ENCODE data around the gene TRHDE.

The TRHDE gene

DNA sequence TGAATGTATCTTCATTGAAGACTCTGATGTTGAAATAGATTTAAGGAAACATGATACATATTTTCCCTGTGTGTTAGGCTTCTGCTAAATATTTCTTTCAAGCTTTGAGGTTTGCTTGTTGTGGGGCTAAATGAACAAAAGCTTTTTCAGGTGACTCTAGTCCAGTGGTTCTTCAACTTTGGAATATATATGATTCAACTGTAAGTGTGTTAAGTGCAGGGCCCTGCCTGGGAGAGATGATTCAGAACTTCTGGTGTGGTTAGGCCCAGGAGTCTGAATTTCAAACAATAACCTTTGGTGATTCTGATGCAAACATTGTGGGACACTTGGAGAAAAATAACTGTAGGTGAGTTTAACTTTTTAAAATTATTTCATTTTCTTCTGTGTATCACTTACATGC, 93.0 kb downstream of the TRHDE start:
- Histone ChIP-seq H4K91ac (ENCODE audit: low read depth, low read length) (no peak overlapping the region), H3K36me3 (ENCODE audit: control insufficient read depth in 1 of 2, insufficient read depth in 2 of 2, low read length in 2 of 2) (no peaks in the 10 kb centered on the region), H2BK120ac (ENCODE audit: insufficient read depth, low read length, poor library complexity) (no peak overlapping the region), H3K9me3 (ENCODE audit: insufficient read depth, low read depth, low read length) (no peaks in the 10 kb centered on the region), H4K12ac (ENCODE audit: low read depth, low read length) (no peak overlapping the region), H2AK5ac (ENCODE audit: low read length) (no peak overlapping the region), H2BK5ac (ENCODE audit: low read depth, low read length, poor library complexity) (no peak overlapping the region), H3K9ac (ENCODE audit: low read length) (no peak overlapping the region), H3K14ac (ENCODE audit: low read length) (no peak overlapping the region), H3K23ac (ENCODE audit: low read length) (no peak overlapping the region), H3K4me3 (ENCODE audit: low read depth, low read length) (no peak overlapping the region), H3K4ac (ENCODE audit: low read depth, low read length) (no peak overlapping the region), H3K27ac (ENCODE audit: low read depth, low read length) (no peak overlapping the region), H2AFZ (ENCODE audit: insufficient read depth, low read length, poor library complexity) (no peak overlapping the region), H3K18ac (ENCODE audit: low read length) (no peak overlapping the region), H3K79me2 (ENCODE audit: control insufficient read depth, insufficient read depth, low read length, poor library complexity) (no peaks in the 10 kb centered on the region), H4K8ac (ENCODE audit: low read depth, low read length) (no peak overlapping the region), H3K4me2 (ENCODE audit: low read length) (no peak overlapping the region), H3K27me3 (ENCODE audit: insufficient read depth, low read length) (no peaks in the 10 kb centered on the region), H2BK12ac (ENCODE audit: low read length) (no peak overlapping the region), H3K79me1 (ENCODE audit: low read length) (no peaks in the 10 kb centered on the region), H3K4me1 (ENCODE audit: control insufficient read depth in 1 of 2, insufficient read depth in 2 of 2, low read length in 2 of 2) (no peaks in the 10 kb centered on the region)
- no peak for DNase-seq

DNA sequence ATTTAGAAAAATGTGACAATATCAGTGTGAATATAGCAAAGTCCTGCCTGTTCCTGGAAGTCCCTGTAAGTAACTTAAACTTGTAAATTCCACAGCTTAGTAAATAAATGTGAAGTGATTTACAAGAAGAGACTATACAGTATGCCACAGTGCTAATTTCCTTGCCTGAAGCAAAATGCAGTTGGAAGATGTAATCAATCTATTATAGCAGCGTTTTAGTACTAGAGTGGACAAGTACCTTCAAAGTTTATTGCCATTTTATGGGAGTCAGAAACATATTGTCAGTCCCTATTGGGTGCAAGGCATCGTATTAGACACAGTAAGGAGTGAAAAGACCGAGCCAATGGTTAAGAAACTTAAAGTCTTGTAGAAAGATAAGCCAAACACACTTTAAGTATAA, 94.1 kb downstream of the TRHDE start:
- H4K12ac ChIP-seq (ENCODE audit: low read depth, low read length), result no peak overlapping the region
- no peak overlapping the region for H3K4ac ChIP-seq (ENCODE audit: low read depth, low read length)
- H2BK12ac ChIP-seq (ENCODE audit: low read length), result no peak overlapping the region
- H2AFZ ChIP-seq (ENCODE audit: insufficient read depth, low read length, poor library complexity), result no peak overlapping the region
- DNase-seq, result no peak
- no peak overlapping the region for H3K23ac ChIP-seq (ENCODE audit: low read length)
- H3K27ac ChIP-seq (ENCODE audit: low read depth, low read length), result no peak overlapping the region
- H3K27me3 ChIP-seq (ENCODE audit: insufficient read depth, low read length), result no peaks in the 10 kb centered on the region
- H2BK120ac ChIP-seq (ENCODE audit: insufficient read depth, low read length, poor library complexity), result no peak overlapping the region
- no peaks in the 10 kb centered on the region for H3K36me3 ChIP-seq (ENCODE audit: control insufficient read depth in 1 of 2, insufficient read depth in 2 of 2, low read length in 2 of 2)
- H3K9ac ChIP-seq (ENCODE audit: low read length), result no peak overlapping the region
- no peaks in the 10 kb centered on the region for H3K4me1 ChIP-seq (ENCODE audit: control insufficient read depth in 1 of 2, insufficient read depth in 2 of 2, low read length in 2 of 2)
- H3K4me3 ChIP-seq (ENCODE audit: low read depth, low read length), result no peak overlapping the region
- no peak overlapping the region for H3K4me2 ChIP-seq (ENCODE audit: low read length)
- H2BK5ac ChIP-seq (ENCODE audit: low read depth, low read length, poor library complexity), result no peak overlapping the region
- H2AK5ac ChIP-seq (ENCODE audit: low read length), result no peak overlapping the region
- H3K18ac ChIP-seq (ENCODE audit: low read length), result no peak overlapping the region
- WGBS (ENCODE audit: extremely low coverage, insufficient coverage, insufficient read length), result no CpG with 5 or more reads among the region's 3 CpGs
- H3K79me1 ChIP-seq (ENCODE audit: low read length), result no peaks in the 10 kb centered on the region
- no peaks in the 10 kb centered on the region for H3K79me2 ChIP-seq (ENCODE audit: control insufficient read depth, insufficient read depth, low read length, poor library complexity)
- no peak overlapping the region for H4K91ac ChIP-seq (ENCODE audit: low read depth, low read length)
- no peaks in the 10 kb centered on the region for H3K9me3 ChIP-seq (ENCODE audit: insufficient read depth, low read depth, low read length)
- no peak overlapping the region for H3K14ac ChIP-seq (ENCODE audit: low read length)
- no peak overlapping the region for H4K8ac ChIP-seq (ENCODE audit: low read depth, low read length)

DNA sequence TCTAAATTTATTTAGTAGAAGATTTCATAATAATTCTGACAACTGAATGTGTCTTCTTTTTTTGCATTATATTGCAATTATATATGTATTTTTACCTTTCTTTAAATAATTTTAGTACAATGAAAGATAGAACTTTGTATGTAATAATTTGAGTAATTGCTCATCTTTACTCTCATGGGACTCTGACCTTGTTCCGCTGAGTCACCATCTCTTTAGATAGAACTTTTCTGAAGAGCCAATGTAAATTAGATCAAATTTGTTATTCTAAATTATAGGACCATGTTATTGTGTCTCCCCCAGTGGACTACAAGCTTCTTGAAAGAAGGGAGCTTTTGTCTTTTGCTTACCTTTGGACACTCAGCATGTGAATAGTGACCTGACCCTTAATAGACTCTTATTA, 96.1 kb downstream of the TRHDE start:
- no peak overlapping the region for H3K4me3 ChIP-seq (ENCODE audit: low read depth, low read length)
- WGBS (ENCODE audit: extremely low coverage, insufficient coverage, insufficient read length), result no CpG with 5 or more reads among the region's 1 CpG

DNA sequence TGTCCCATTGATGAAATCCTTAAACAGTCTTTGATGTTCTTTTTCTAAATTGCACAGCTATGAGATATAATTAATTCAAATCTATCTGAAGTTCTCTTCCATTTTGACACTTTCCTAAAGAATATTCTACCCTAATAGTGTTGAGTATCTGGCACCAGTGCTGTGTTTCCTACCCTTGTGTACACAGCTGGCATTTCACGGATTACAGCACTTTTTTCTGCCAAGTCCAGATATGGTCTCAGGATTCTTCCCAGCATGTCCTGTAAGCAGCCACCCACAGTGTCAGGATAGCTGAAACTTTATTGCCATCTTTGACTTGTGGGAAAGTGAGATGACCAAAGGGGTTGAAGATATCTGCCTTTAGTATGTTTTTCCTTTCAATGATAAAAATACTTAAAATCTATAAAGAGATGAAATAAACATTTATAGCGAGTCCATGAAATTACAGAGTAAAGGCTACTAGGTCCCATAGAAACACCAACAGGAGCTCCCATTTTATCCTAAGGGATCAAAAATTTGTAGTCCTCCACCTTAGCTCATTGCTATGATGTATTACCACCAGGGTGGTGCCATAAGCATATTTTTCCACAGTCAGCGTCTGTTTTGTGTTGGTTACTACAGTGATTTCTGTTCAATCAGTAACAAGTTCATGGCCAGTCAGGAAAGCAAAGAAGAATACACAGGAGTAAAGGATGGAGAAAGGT, 96.7 kb downstream of the TRHDE start:
- Histone ChIP-seq H3K27ac (ENCODE audit: low read depth, low read length) (no peak overlapping the region), H3K23ac (ENCODE audit: low read length) (no peak overlapping the region)

More for the DNA sequence above, 96.1 kb downstream of the TRHDE start:
- Histone ChIP-seq H3K18ac (ENCODE audit: low read length) (no peak overlapping the region), H3K27ac (ENCODE audit: low read depth, low read length) (no peak overlapping the region), H3K9ac (ENCODE audit: low read length) (no peak overlapping the region), H4K91ac (ENCODE audit: low read depth, low read length) (no peak overlapping the region), H3K79me2 (ENCODE audit: control insufficient read depth, insufficient read depth, low read length, poor library complexity) (no peaks in the 10 kb centered on the region), H2BK12ac (ENCODE audit: low read length) (no peak overlapping the region), H3K23ac (ENCODE audit: low read length) (no peak overlapping the region), H2AK5ac (ENCODE audit: low read length) (no peak overlapping the region), H2AFZ (ENCODE audit: insufficient read depth, low read length, poor library complexity) (no peak overlapping the region), H3K4ac (ENCODE audit: low read depth, low read length) (no peak overlapping the region), H3K14ac (ENCODE audit: low read length) (no peak overlapping the region), H2BK5ac (ENCODE audit: low read depth, low read length, poor library complexity) (no peak overlapping the region), H3K27me3 (ENCODE audit: insufficient read depth, low read length) (no peaks in the 10 kb centered on the region), H2BK120ac (ENCODE audit: insufficient read depth, low read length, poor library complexity) (no peak overlapping the region), H4K8ac (ENCODE audit: low read depth, low read length) (no peak overlapping the region), H3K36me3 (ENCODE audit: control insufficient read depth in 1 of 2, insufficient read depth in 2 of 2, low read length in 2 of 2) (no peaks in the 10 kb centered on the region), H3K79me1 (ENCODE audit: low read length) (no peaks in the 10 kb centered on the region), H3K4me1 (ENCODE audit: control insufficient read depth in 1 of 2, insufficient read depth in 2 of 2, low read length in 2 of 2) (no peaks in the 10 kb centered on the region), H3K4me2 (ENCODE audit: low read length) (no peak overlapping the region), H4K12ac (ENCODE audit: low read depth, low read length) (no peak overlapping the region), H3K9me3 (ENCODE audit: insufficient read depth, low read depth, low read length) (no peaks in the 10 kb centered on the region)
- DNase-seq, result no peak

More for the DNA sequence above, 96.7 kb downstream of the TRHDE start:
- Histone ChIP-seq H3K4ac (ENCODE audit: low read depth, low read length) (no peak overlapping the region), H3K14ac (ENCODE audit: low read length) (no peak overlapping the region), H2AFZ (ENCODE audit: insufficient read depth, low read length, poor library complexity) (no peak overlapping the region), H3K4me2 (ENCODE audit: low read length) (no peak overlapping the region), H3K79me2 (ENCODE audit: control insufficient read depth, insufficient read depth, low read length, poor library complexity) (no peaks in the 10 kb centered on the region), H2BK5ac (ENCODE audit: low read depth, low read length, poor library complexity) (no peak overlapping the region), H2BK12ac (ENCODE audit: low read length) (no peak overlapping the region), H3K4me1 (ENCODE audit: control insufficient read depth in 1 of 2, insufficient read depth in 2 of 2, low read length in 2 of 2) (no peaks in the 10 kb centered on the region), H3K27me3 (ENCODE audit: insufficient read depth, low read length) (no peaks in the 10 kb centered on the region), H2AK5ac (ENCODE audit: low read length) (no peak overlapping the region), H2BK120ac (ENCODE audit: insufficient read depth, low read length, poor library complexity) (no peak overlapping the region), H3K9me3 (ENCODE audit: insufficient read depth, low read depth, low read length) (no peaks in the 10 kb centered on the region), H4K91ac (ENCODE audit: low read depth, low read length) (no peak overlapping the region), H3K18ac (ENCODE audit: low read length) (no peak overlapping the region), H3K9ac (ENCODE audit: low read length) (no peak overlapping the region), H3K4me3 (ENCODE audit: low read depth, low read length) (no peak overlapping the region), H3K79me1 (ENCODE audit: low read length) (no peaks in the 10 kb centered on the region), H4K12ac (ENCODE audit: low read depth, low read length) (no peak overlapping the region), H4K8ac (ENCODE audit: low read depth, low read length) (no peak overlapping the region), H3K36me3 (ENCODE audit: control insufficient read depth in 1 of 2, insufficient read depth in 2 of 2, low read length in 2 of 2) (no peaks in the 10 kb centered on the region)
- WGBS (ENCODE audit: extremely low coverage, insufficient coverage, insufficient read length), result no CpG with 5 or more reads among the region's 3 CpGs
- no peak for DNase-seq

All from trophoblast cell (in vitro differentiated cells and primary cell).